ENCODE results near the gene NDFIP1. TPM values are rescaled to one million over a fixed set of nuclear protein-coding genes. Genes with fewer than 3 reads are reported as not detected.

Gene NDFIP1
- total and polyA plus RNA-seq, 2 experiments from 2014 or later, result 55.2 to 75.3 TPM

GRCh38 chr5:142175461-142176142, 67.0 kb downstream of the NDFIP1 start:
- DNase-seq, result no peak
- no peak for TF ChIP-seq EZH2 (IDR thresholded peaks at IDR 0.05; ENCODE audit: insufficient read depth, poor library complexity, severe bottlenecking)
- TF ChIP-seq EZH2phosphoT487 (IDR thresholded peaks at IDR 0.05; ENCODE audit: insufficient read depth, low read depth), result no peak
- H3K4me3 ChIP-seq, result no peak overlapping the region
- H3K9me3 ChIP-seq (ENCODE audit: low read depth), result no peaks in the 10 kb centered on the region
- WGBS, 2 experiments (ENCODE audit: low coverage in 1 of 2, low lambda C conversion rate in 2 of 2, missing lambda C conversion rate in 2 of 2), result 82 to 86% methylated on average over 8 of the region's 8 CpGs
- no peaks in the 10 kb centered on the region for H4K20me1 ChIP-seq (ENCODE audit: insufficient read depth)
- no peak overlapping the region for H3K9ac ChIP-seq
- no peak overlapping the region for H3K27ac ChIP-seq
- H2AFZ ChIP-seq, result no peak overlapping the region
- H3K4me1 ChIP-seq (ENCODE audit: insufficient read depth), result no peaks in the 10 kb centered on the region
- no peaks in the 10 kb centered on the region for H3K79me2 ChIP-seq (ENCODE audit: insufficient read depth)
- H3K4me2 ChIP-seq (ENCODE audit: unreplicated experiment), result no peak overlapping the region
- H3K36me3 ChIP-seq (ENCODE audit: low read depth), result no peaks in the 10 kb centered on the region
- H3K9me2 ChIP-seq (ENCODE audit: insufficient read depth), result no peaks in the 10 kb centered on the region
- no peaks in the 10 kb centered on the region for H3F3A ChIP-seq (ENCODE audit: insufficient read depth)
- no peaks in the 10 kb centered on the region for H3K27me3 ChIP-seq (replicated peaks; ENCODE audit: insufficient read depth)
- in situ Hi-C loops (cut with MboI), result no loop called here

- Histone ChIP-seq H2AFZ (no peak overlapping the region), H3K9ac (no peak overlapping the region), H3K4me3 (no peak overlapping the region), H3K4me2 (ENCODE audit: unreplicated experiment) (no peak overlapping the region), H3K79me2 (ENCODE audit: insufficient read depth) (no peaks in the 10 kb centered on the region), H3K9me2 (ENCODE audit: insufficient read depth) (no peaks in the 10 kb centered on the region), H3F3A (ENCODE audit: insufficient read depth) (no peaks in the 10 kb centered on the region), H3K27me3 (replicated peaks; ENCODE audit: insufficient read depth) (no peaks in the 10 kb centered on the region), H3K36me3 (ENCODE audit: low read depth) (no peaks in the 10 kb centered on the region), H3K9me3 (ENCODE audit: low read depth) (no peaks in the 10 kb centered on the region), H3K4me1 (ENCODE audit: insufficient read depth) (no peaks in the 10 kb centered on the region), H4K20me1 (ENCODE audit: insufficient read depth) (no peaks in the 10 kb centered on the region), H3K27ac (no peak overlapping the region)
- TF ChIP-seq EZH2 (IDR thresholded peaks at IDR 0.05; ENCODE audit: insufficient read depth, poor library complexity, severe bottlenecking), result no peak
- in situ Hi-C loops (cut with MboI), result no loop called here
- DNase-seq, result no peak
- WGBS, 2 experiments (ENCODE audit: low coverage in 1 of 2, low lambda C conversion rate in 2 of 2, missing lambda C conversion rate in 2 of 2), result 26 to 44% methylated on average over 2 of the region's 2 CpGs
Measured at GRCh38 chr5:142176255-142176654, 67.7 kb downstream of the NDFIP1 start.

GRCh38 chr5:142178651-142179050, 70.1 kb downstream of the NDFIP1 start:
- no peak overlapping the region for H3K9ac ChIP-seq
- 96 to 97% methylated on average over 7 of the region's 7 CpGs for WGBS, 2 experiments (ENCODE audit: low coverage in 1 of 2, low lambda C conversion rate in 2 of 2, missing lambda C conversion rate in 2 of 2)

GRCh38 chr5:142179776-142180387, 71.3 kb downstream of the NDFIP1 start:
- Histone ChIP-seq H3K36me3 (ENCODE audit: low read depth) (no peaks in the 10 kb centered on the region), H3K9me2 (ENCODE audit: insufficient read depth) (no peaks in the 10 kb centered on the region), H3K27ac (no peak overlapping the region), H4K20me1 (ENCODE audit: insufficient read depth) (no peaks in the 10 kb centered on the region), H3K4me2 (ENCODE audit: unreplicated experiment) (no peak overlapping the region), H3K4me1 (ENCODE audit: insufficient read depth) (0 out of 2 replicates have a peak, but pooled peaks cover 3% of the 10 kb centered on the region), H3K4me3 (no peak overlapping the region), H3K9ac (no peak overlapping the region), H3K79me2 (ENCODE audit: insufficient read depth) (no peaks in the 10 kb centered on the region), H3F3A (ENCODE audit: insufficient read depth) (no peaks in the 10 kb centered on the region), H3K27me3 (replicated peaks; ENCODE audit: insufficient read depth) (no peaks in the 10 kb centered on the region), H3K9me3 (ENCODE audit: low read depth) (no peaks in the 10 kb centered on the region), H2AFZ (no peak overlapping the region)
- in situ Hi-C loops (cut with MboI), result no loop called here
- TF ChIP-seq EZH2phosphoT487 (IDR thresholded peaks at IDR 0.05; ENCODE audit: insufficient read depth, low read depth), result no peak
- TF ChIP-seq EZH2 (IDR thresholded peaks at IDR 0.05; ENCODE audit: insufficient read depth, poor library complexity, severe bottlenecking), result no peak
- DNase-seq, result no peak
- 88 to 91% methylated on average over 6 of the region's 6 CpGs for WGBS, 2 experiments (ENCODE audit: low coverage in 1 of 2, low lambda C conversion rate in 2 of 2, missing lambda C conversion rate in 2 of 2)

More at GRCh38 chr5:142178651-142179050, 70.1 kb downstream of the NDFIP1 start:
- Histone ChIP-seq H3K27ac (no peak overlapping the region), H3K79me2 (ENCODE audit: insufficient read depth) (no peaks in the 10 kb centered on the region), H2AFZ (no peak overlapping the region), H3K4me1 (ENCODE audit: insufficient read depth) (no peaks in the 10 kb centered on the region), H3K4me2 (ENCODE audit: unreplicated experiment) (no peak overlapping the region), H3K9me3 (ENCODE audit: low read depth) (no peaks in the 10 kb centered on the region), H3K36me3 (ENCODE audit: low read depth) (no peaks in the 10 kb centered on the region), H3K27me3 (replicated peaks; ENCODE audit: insufficient read depth) (no peaks in the 10 kb centered on the region), H3K4me3 (no peak overlapping the region), H3K9me2 (ENCODE audit: insufficient read depth) (no peaks in the 10 kb centered on the region), H3F3A (ENCODE audit: insufficient read depth) (no peaks in the 10 kb centered on the region), H4K20me1 (ENCODE audit: insufficient read depth) (no peaks in the 10 kb centered on the region)
- in situ Hi-C loops (cut with MboI), result no loop called here
- DNase-seq, result no peak
- no peak for TF ChIP-seq EZH2 (IDR thresholded peaks at IDR 0.05; ENCODE audit: insufficient read depth, poor library complexity, severe bottlenecking)
- TF ChIP-seq EZH2phosphoT487 (IDR thresholded peaks at IDR 0.05; ENCODE audit: insufficient read depth, low read depth), result no peak
